ENCODE measurements around the gene CDH22. TPM values are rescaled to one million over a fixed set of nuclear protein-coding genes. Genes with fewer than 3 reads are reported as not detected.

CDH22 gene
- total RNA-seq, 1 donor from 2014 or later: 1.7 TPM

- Histone ChIP-seq H3K27ac (no peak overlapping the region), H3K4me3 (no peak overlapping the region), H3K36me3 (no peaks in the 10 kb centered on the region), H3K4me1 (no peaks in the 10 kb centered on the region), H3K27me3 (no peaks in the 10 kb centered on the region), H3K9me3 (no peaks in the 10 kb centered on the region)
- no peak for DNase-seq (ENCODE audit: extremely low spot score in 2 of 2)
- intact Hi-C loops (cut with DNase I): no loop called here
- no peak for TF ChIP-seq POLR2A (IDR thresholded peaks at IDR 0.05)
- TF ChIP-seq POLR2AphosphoS5 (IDR thresholded peaks at IDR 0.05; ENCODE audit: insufficient read depth in 1 of 2, low read depth in 1 of 2): no peak
- TF ChIP-seq CTCF (IDR thresholded peaks at IDR 0.05): no peak
Measured at GRCh38 chr20:46322641-46323040, 14.3 kb upstream of the CDH22 start.

- peaks cover 4% of the 10 kb centered on the region for H3K27me3 ChIP-seq
- DNase-seq (ENCODE audit: extremely low spot score in 2 of 2): no peak
- no peaks in the 10 kb centered on the region for H3K9me3 ChIP-seq
- no peak overlapping the region for H3K27ac ChIP-seq
- peaks cover 3% of the 10 kb centered on the region for H3K4me1 ChIP-seq
- H3K4me3 ChIP-seq: no peak overlapping the region
- TF ChIP-seq POLR2A (IDR thresholded peaks at IDR 0.05) (no peak), CTCF (IDR thresholded peaks at IDR 0.05) (no peak), POLR2AphosphoS5 (IDR thresholded peaks at IDR 0.05; ENCODE audit: insufficient read depth in 1 of 2, low read depth in 1 of 2) (no peak)
- no peaks in the 10 kb centered on the region for H3K36me3 ChIP-seq
- intact Hi-C loops (cut with DNase I): no loop called here
Measured at GRCh38 chr20:46317685-46318177, 9.4 kb upstream of the CDH22 start.

- H3K27ac ChIP-seq: no peak overlapping the region
- H3K27me3 ChIP-seq: peaks cover 10% of the 10 kb centered on the region
- intact Hi-C loops (cut with DNase I): no loop called here
- no peak for TF ChIP-seq POLR2A (IDR thresholded peaks at IDR 0.05)
- no peak for TF ChIP-seq POLR2AphosphoS5 (IDR thresholded peaks at IDR 0.05; ENCODE audit: insufficient read depth in 1 of 2, low read depth in 1 of 2)
- no peak for TF ChIP-seq CTCF (IDR thresholded peaks at IDR 0.05)
- no peaks in the 10 kb centered on the region for H3K36me3 ChIP-seq
- no peak for DNase-seq (ENCODE audit: extremely low spot score in 2 of 2)
- H3K4me1 ChIP-seq: peaks cover 9% of the 10 kb centered on the region
- no peaks in the 10 kb centered on the region for H3K9me3 ChIP-seq
- H3K4me3 ChIP-seq: no peak overlapping the region
Measured at GRCh38 chr20:46316984-46317684, 8.8 kb upstream of the CDH22 start.

GRCh38 chr20:46315311-46315710 lies 7.0 kb upstream of the CDH22 start:
- TF ChIP-seq POLR2A (IDR thresholded peaks at IDR 0.05) (no peak), CTCF (IDR thresholded peaks at IDR 0.05) (no peak), POLR2AphosphoS5 (IDR thresholded peaks at IDR 0.05; ENCODE audit: insufficient read depth in 1 of 2, low read depth in 1 of 2) (no peak)
- intact Hi-C loops (cut with DNase I): no loop called here
- no peak for DNase-seq (ENCODE audit: extremely low spot score in 2 of 2)

More at GRCh38 chr20:46315311-46315710, 7.0 kb upstream of the CDH22 start:
- Histone ChIP-seq H3K36me3 (no peaks in the 10 kb centered on the region), H3K4me3 (no peak overlapping the region), H3K27ac (no peak overlapping the region), H3K9me3 (no peaks in the 10 kb centered on the region), H3K4me1 (peaks cover 9% of the 10 kb centered on the region), H3K27me3 (peaks cover 10% of the 10 kb centered on the region)
